GM23338 (cell line): ENCODE measurements around the gene METRNL. TPM values are rescaled to one million over a fixed set of nuclear protein-coding genes. Genes with fewer than 3 reads are reported as not detected.

Experiments used
- ATAC-seq: fragments of 200-7000 bp; cut with Tn5 transposase; 3 replicates; pipeline ENCODE4 v1.9.1; 2020
- DNase-seq: peaks from one replicate; pipeline ENCODE4 v3.0.0-alpha.2; 2015; ENCODE audit warnings: low spot score
- H2AFZ ChIP-seq: fragments of 200-600 bp; sonication (generic); 2 replicates; pipeline ENCODE4 v1.8.0; 2016; ENCODE audit warnings: antibody characterized with exemption, mild to moderate bottlenecking, moderate library complexity
- H3F3A ChIP-seq: fragments of 200-600 bp; sonication (generic); replicated peaks from 2 replicates; pipeline ENCODE4 v1.8.0; 2017; ENCODE audit warnings: antibody characterized with exemption, mixed run types, low read depth
- H3K27ac ChIP-seq: fragments of 200-600 bp; sonication (generic); 2 replicates; pipeline ENCODE4 v1.6.1; 2016; ENCODE audit warnings: low read depth
- H3K27me3 ChIP-seq: fragments of 200-600 bp; sonication (generic); 2 replicates; pipeline ENCODE4 v1.8.0; 2016; ENCODE audit warnings: mild to moderate bottlenecking, mixed run types, moderate library complexity; ENCODE audit not compliant: insufficient read depth
- H3K36me3 ChIP-seq: fragments of 200-600 bp; sonication (generic); 2 replicates; pipeline ENCODE4 v1.8.0; 2016; ENCODE audit warnings: mild to moderate bottlenecking; ENCODE audit not compliant: insufficient read depth
- H3K4me1 ChIP-seq: fragments of 200-600 bp; sonication (generic); 2 replicates; pipeline ENCODE4 v1.8.0; 2016; ENCODE audit warnings: mild to moderate bottlenecking, moderate library complexity; ENCODE audit not compliant: insufficient read depth
- H3K4me2 ChIP-seq: fragments of 200-600 bp; sonication (generic); 2 replicates; pipeline ENCODE4 v1.7.1; 2017; ENCODE audit warnings: mixed run types
- H3K4me3 ChIP-seq: fragments of 200-600 bp; sonication (generic); 2 replicates; pipeline ENCODE4 v1.6.1; 2016; ENCODE audit warnings: mixed run types
- H3K79me2 ChIP-seq: fragments of 200-600 bp; sonication (generic); replicated peaks from 2 replicates; pipeline ENCODE4 v1.8.0; 2017; ENCODE audit warnings: mild to moderate bottlenecking; ENCODE audit not compliant: insufficient read depth
- H3K9me2 ChIP-seq: fragments of 200-600 bp; sonication (generic); 2 replicates; pipeline ENCODE4 v1.8.0; 2017; ENCODE audit not compliant: insufficient read depth
- H4K20me1 ChIP-seq: fragments of 200-600 bp; sonication (generic); replicated peaks from 2 replicates; pipeline ENCODE4 v1.8.0; 2017; ENCODE audit warnings: mild to moderate bottlenecking; ENCODE audit not compliant: insufficient read depth
- H3K27ac Mint-ChIP-seq: 2 replicates; pipeline ENCODE4 v1.8.0; 2020; ENCODE audit warnings: inconsistent platforms, mild to moderate bottlenecking, moderate library complexity, mixed read lengths
- H3K27me3 Mint-ChIP-seq: 3 replicates; pipeline ENCODE4 v1.8.0; 2022; ENCODE audit warnings: low read depth, mild to moderate bottlenecking, moderate library complexity, mixed read lengths, inconsistent platforms; ENCODE audit not compliant: insufficient read depth, poor library complexity
- H3K36me3 Mint-ChIP-seq: 3 replicates; pipeline ENCODE4 v1.8.0; 2021; ENCODE audit warnings: low read depth, mild to moderate bottlenecking, inconsistent platforms, moderate library complexity, mixed read lengths
- H3K4me1 Mint-ChIP-seq: 3 replicates; pipeline ENCODE4 v1.8.0; 2020; ENCODE audit warnings: mild to moderate bottlenecking, inconsistent platforms, mixed read lengths
- H3K4me3 Mint-ChIP-seq: 3 replicates; pipeline ENCODE4 v1.8.0; 2021; ENCODE audit warnings: moderate library complexity, mild to moderate bottlenecking, inconsistent platforms, mixed read lengths
- H3K9me3 Mint-ChIP-seq: 3 replicates; pipeline ENCODE4 v1.8.0; 2020; ENCODE audit warnings: moderate library complexity, mild to moderate bottlenecking, inconsistent platforms, mixed read lengths
- CREB1 ChIP-seq: fragments of 250-450 bp; sonication (Bioruptor Pico); IDR thresholded peaks from 2 replicates; pipeline ENCODE4 v1.5.0; 2020; ENCODE audit warnings: low read depth, mild to moderate bottlenecking, moderate library complexity
- ETS1 ChIP-seq: IDR thresholded peaks from 2 replicates; pipeline ENCODE4 v1.6.1; 2016; ENCODE audit warnings: antibody characterized with exemption
- EZH2 ChIP-seq: fragments of 200-600 bp; sonication (generic); IDR thresholded peaks from one replicate; pipeline ENCODE4 v1.8.0; 2017; ENCODE audit warnings: antibody characterized with exemption, mild to moderate bottlenecking, low read depth; ENCODE audit not compliant: unreplicated experiment
- JUNB ChIP-seq: IDR thresholded peaks from one replicate; pipeline ENCODE4 v1.6.1; 2016; ENCODE audit warnings: antibody characterized with exemption; ENCODE audit not compliant: unreplicated experiment
- NANOG ChIP-seq: IDR thresholded peaks from 2 replicates; pipeline ENCODE4 v1.6.1; 2016; ENCODE audit warnings: antibody characterized with exemption, borderline replicate concordance
- POLR2AphosphoS5 ChIP-seq: IDR thresholded peaks from 2 replicates; pipeline ENCODE4 v1.6.1; 2016; ENCODE audit warnings: antibody characterized with exemption, low read depth
- STAT1 ChIP-seq: IDR thresholded peaks from one replicate; pipeline ENCODE4 v1.6.1; 2016; ENCODE audit warnings: antibody characterized with exemption; ENCODE audit not compliant: unreplicated experiment
- ZNF114 ChIP-seq: fragments of 250-450 bp; sonication (Bioruptor Pico); IDR thresholded peaks from 2 replicates; pipeline ENCODE4 v1.5.0; 2020; ENCODE audit warnings: mild to moderate bottlenecking, moderate library complexity
- ZNF331 ChIP-seq: fragments of 250-450 bp; sonication (Bioruptor Pico); IDR thresholded peaks from 2 replicates; pipeline ENCODE4 v1.5.0; 2020; ENCODE audit warnings: low read depth, mild to moderate bottlenecking, moderate library complexity
- ZNF462 ChIP-seq: fragments of 250-450 bp; sonication (Bioruptor Pico); IDR thresholded peaks from 2 replicates; pipeline ENCODE4 v1.5.0; 2020; ENCODE audit warnings: mild to moderate bottlenecking, moderate library complexity
- polyA plus RNA-seq: library from polyadenylated mRNA; unstranded; fragments of >200 nt; fragmentation: Nextera tagmentation; extraction: Ambion mirVana; gene quantifications from 2 replicates; pipeline ENCODE4 v1.2.1, GENCODE V29; 2016
- total RNA-seq: library from RNA; depleted of rRNA; stranded (reverse); fragments of >200 nt; shearing (Covaris generic); gene quantifications from 2 replicates; pipeline ENCODE4 v1.2.3, GENCODE V29; 2014
- TF ChIP-seq, protein P1 (sequence below), 2 experiments: fragments of 200-600 bp in 1 of 2; sonication (generic) in 1 of 2; conservative IDR thresholded peaks; 2 replicates each; pipeline versions ENCODE4 v1.5.1 to v1.6.1; 2016 to 2017; ENCODE audit warnings: antibody characterized with exemption in 2 of 2, low read depth in 2 of 2, mild to moderate bottlenecking in 2 of 2, moderate library complexity in 1 of 2

METRNL gene
- total and polyA plus RNA-seq, 2 experiments from 2014 or later, result 12.2 to 20.2 TPM

- no peaks in the 10 kb centered on the region for H3K27me3 ChIP-seq
- TF ChIP-seq JUNB (no peak), EZH2 (no peak), STAT1 (no peak), NANOG (no peak)
- no peak for DNase-seq
Measured at GRCh38 chr17:83095016-83095415, 15.6 kb downstream of the METRNL start.

GRCh38 chr17:83096401-83097224, 17.2 kb downstream of the METRNL start:
- no peak overlapping the region for H3K4me3 Mint-ChIP-seq
- no peaks in the 10 kb centered on the region for H3K9me3 Mint-ChIP-seq
- no peaks in the 10 kb centered on the region for H3F3A ChIP-seq
- no peak overlapping the region for H3K27ac ChIP-seq
- H3K27me3 Mint-ChIP-seq, result peaks cover 6% of the 10 kb centered on the region
- no peaks in the 10 kb centered on the region for H3K9me2 ChIP-seq
- H4K20me1 ChIP-seq, result 0 out of 2 replicates have a peak, but pooled peaks cover 3% of the 10 kb centered on the region
- peak; percentile 15 for ATAC-seq
- peaks cover 3% of the 10 kb centered on the region; the same call in 1 of the 2 replicates for H3K36me3 ChIP-seq
- peaks cover 12% of the 10 kb centered on the region; the same call in 2 of the 3 replicates for H3K4me1 Mint-ChIP-seq
- peaks cover 13% of the 10 kb centered on the region; the same call in 1 of the 2 replicates for H3K4me1 ChIP-seq
- H3K79me2 ChIP-seq, result peaks cover 2% of the 10 kb centered on the region; the same call in 1 of the 2 replicates
- no peaks in the 10 kb centered on the region for H3K27me3 ChIP-seq
- DNase-seq, result no peak
- H2AFZ ChIP-seq, result no peak overlapping the region
- H3K36me3 Mint-ChIP-seq, result peaks cover 16% of the 10 kb centered on the region
- H3K4me2 ChIP-seq, result no peak overlapping the region
- no peak overlapping the region for H3K4me3 ChIP-seq
- no peak overlapping the region for H3K27ac Mint-ChIP-seq
- no peak for TF ChIP-seq ETS1
- no peak for TF ChIP-seq NANOG
- no peak for TF ChIP-seq CREB1 (CRISPR knock-in tag)
- TF ChIP-seq, protein P1, sequence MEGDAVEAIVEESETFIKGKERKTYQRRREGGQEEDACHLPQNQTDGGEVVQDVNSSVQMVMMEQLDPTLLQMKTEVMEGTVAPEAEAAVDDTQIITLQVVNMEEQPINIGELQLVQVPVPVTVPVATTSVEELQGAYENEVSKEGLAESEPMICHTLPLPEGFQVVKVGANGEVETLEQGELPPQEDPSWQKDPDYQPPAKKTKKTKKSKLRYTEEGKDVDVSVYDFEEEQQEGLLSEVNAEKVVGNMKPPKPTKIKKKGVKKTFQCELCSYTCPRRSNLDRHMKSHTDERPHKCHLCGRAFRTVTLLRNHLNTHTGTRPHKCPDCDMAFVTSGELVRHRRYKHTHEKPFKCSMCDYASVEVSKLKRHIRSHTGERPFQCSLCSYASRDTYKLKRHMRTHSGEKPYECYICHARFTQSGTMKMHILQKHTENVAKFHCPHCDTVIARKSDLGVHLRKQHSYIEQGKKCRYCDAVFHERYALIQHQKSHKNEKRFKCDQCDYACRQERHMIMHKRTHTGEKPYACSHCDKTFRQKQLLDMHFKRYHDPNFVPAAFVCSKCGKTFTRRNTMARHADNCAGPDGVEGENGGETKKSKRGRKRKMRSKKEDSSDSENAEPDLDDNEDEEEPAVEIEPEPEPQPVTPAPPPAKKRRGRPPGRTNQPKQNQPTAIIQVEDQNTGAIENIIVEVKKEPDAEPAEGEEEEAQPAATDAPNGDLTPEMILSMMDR (conservative IDR thresholded peaks at IDR 0.05; ENCODE audit: low read depth in 2 of 2), result no peak
- TF ChIP-seq JUNB, result no peak
- no peak for TF ChIP-seq EZH2
- no peak for TF ChIP-seq ZNF462 (CRISPR knock-in tag)
- TF ChIP-seq ZNF331, result no peak
- TF ChIP-seq POLR2AphosphoS5, result no peak
- no peak for TF ChIP-seq ZNF114 (CRISPR knock-in tag)
- no peak for TF ChIP-seq STAT1

More at GRCh38 chr17:83095016-83095415, 15.6 kb downstream of the METRNL start:
- ATAC-seq, result no peak
- no peaks in the 10 kb centered on the region for H3K9me3 Mint-ChIP-seq
- Histone ChIP-seq H3K4me1 (peaks cover 10% of the 10 kb centered on the region; the same call in 1 of the 2 replicates), H3K36me3 (peaks cover 3% of the 10 kb centered on the region; the same call in 1 of the 2 replicates), H4K20me1 (0 out of 2 replicates have a peak, but pooled peaks cover 3% of the 10 kb centered on the region), H3F3A (no peaks in the 10 kb centered on the region), H3K79me2 (peaks cover 6% of the 10 kb centered on the region; the same call in 1 of the 2 replicates), H3K4me2 (no peak overlapping the region), H3K9me2 (no peaks in the 10 kb centered on the region), H3K4me3 (no peak overlapping the region), H3K27ac (no peak overlapping the region), H2AFZ (no peak overlapping the region)
- H3K4me3 Mint-ChIP-seq, result no peak overlapping the region
- H3K4me1 Mint-ChIP-seq, result peaks cover 11% of the 10 kb centered on the region
- H3K27me3 Mint-ChIP-seq, result peaks cover 6% of the 10 kb centered on the region
- no peak overlapping the region for H3K27ac Mint-ChIP-seq
- peaks cover 19% of the 10 kb centered on the region for H3K36me3 Mint-ChIP-seq
